GM18861 (cell line): ENCODE data around the gene TAMALIN.

Experiments
- ATAC-seq: cut with Tn5 transposase; IDR thresholded peaks from one replicate; pipeline ENCODE4 v1.9.1; 2021; ENCODE audit not compliant: unreplicated experiment

Gene TAMALIN

DNA sequence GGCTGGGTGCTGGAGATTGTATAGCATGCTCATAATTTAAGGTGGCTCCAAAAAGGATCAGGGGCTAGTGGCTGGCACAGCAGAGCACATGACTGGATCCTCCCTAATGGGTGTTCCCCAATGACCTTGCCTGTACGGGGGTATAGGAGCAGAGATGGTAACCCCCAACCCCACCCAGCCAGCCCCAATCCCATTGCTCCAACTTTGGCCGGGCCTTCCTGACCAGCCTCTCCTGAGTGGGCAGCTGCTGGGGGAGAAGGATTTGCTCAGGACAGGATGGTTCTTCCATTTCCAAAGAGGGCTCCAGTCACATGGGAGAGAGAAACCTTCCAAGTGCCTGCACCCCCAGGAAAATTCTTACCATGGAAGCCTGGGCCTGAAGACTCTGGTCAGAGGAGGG, 29.2 kb downstream of the TAMALIN start:
- no peak for ATAC-seq

DNA sequence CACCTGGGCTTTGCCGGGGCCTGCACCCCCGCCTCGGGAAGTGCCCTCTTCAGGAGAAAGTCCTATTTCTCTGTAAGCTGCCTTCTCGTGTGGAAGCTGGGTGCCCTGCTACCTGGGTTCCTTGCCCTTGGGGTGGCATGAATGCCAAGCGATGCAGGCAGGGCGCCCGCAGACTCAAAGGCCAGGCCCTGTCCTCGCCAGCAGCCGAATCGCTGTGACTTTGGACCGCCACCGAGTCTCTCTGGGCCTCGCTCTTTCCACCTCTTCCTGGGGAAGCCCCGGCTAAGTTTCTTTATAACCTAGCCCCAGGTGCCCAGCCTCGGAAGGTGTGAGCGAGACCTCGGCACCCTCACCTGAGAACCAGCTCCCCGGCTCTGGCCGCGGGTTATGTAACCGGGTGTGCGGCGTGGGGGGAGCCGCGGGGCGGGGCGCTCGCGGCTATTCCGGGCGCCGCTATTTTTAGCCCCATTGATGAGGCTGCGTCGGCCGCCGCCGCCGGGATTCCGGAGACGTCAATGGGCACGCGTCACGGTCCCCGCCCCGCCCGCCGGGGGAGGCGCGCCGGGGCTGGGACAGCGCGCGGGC, 29.9 kb downstream of the TAMALIN start:
- peak; percentile 32 for ATAC-seq

DNA sequence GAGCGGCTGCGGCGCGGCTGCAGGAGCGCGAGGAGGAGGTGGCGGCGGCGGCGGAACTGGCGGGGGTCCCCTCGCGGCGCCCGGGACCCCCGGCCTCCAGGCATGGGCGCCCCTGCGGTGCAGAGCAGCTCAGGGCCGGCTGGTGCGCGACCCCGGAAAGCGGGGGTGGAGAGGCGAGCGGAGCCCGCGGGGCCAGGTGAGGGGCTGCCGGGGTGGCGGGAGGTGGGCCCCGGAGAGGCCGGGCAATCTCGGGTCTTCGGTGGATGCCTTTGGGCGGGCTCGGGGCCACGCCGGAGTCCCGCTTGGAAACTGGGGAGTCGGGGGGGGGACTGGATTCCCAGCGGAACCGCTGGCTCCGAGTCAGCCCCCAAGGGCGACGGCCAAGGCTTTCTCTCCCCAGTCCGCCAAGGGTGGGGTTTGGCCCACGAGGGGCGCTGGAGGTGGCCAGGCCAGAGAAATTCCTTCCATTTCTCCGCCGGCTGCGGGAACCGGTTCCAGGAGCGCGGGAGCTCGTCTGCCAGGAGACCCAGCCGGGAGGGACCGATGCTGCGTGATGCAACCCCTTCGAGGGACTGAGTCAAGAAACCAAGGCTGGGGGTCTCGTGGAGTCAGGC, 30.6 kb downstream of the TAMALIN start:
- no peak for ATAC-seq

DNA sequence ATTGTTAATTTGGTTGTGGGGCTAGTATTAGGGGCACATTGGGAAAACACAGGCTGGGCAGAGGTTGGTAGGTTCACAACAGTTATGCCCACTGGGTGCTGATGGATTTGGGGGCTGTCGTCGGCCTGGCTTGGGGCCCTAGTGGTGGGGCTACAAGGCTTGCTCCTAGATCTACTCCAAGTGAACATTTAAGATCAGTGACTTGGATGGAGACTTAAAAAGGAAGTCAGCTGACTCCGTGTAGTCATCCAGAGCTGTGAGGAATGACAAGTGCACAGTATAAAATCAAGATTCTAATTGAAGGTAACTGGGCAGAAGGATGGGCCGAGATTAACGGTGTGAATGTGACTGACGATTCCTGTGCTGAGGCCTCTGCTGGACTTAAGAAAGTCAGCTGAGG, 31.7 kb downstream of the TAMALIN start:
- no peak for ATAC-seq

DNA sequence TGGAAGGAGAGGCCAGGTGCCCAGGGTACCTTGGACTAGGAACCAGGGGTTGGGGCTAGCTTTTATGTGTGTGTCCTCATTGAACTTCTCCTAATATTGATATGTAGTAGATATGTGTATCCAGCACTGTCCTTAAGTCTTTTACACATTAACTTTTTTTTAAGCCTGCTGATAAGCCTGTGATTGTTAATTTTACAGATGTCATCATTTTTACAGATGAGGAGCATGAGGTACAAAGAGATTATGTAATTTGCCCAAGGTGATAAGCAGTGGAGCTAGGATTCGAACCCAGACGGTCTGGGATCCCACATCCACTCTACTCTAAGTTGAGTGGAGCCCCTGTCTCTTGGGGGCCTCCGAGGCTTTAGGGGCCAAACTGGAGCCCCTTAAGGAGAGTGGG, 34.3 kb downstream of the TAMALIN start:
- ATAC-seq = no peak

GRCh38 chr12:52041695-52042123, 35.0 kb downstream of the TAMALIN start:
- ATAC-seq = no peak

GRCh38 chr12:52042706-52043385, 36.1 kb downstream of the TAMALIN start:
- ATAC-seq = no peak

DNA sequence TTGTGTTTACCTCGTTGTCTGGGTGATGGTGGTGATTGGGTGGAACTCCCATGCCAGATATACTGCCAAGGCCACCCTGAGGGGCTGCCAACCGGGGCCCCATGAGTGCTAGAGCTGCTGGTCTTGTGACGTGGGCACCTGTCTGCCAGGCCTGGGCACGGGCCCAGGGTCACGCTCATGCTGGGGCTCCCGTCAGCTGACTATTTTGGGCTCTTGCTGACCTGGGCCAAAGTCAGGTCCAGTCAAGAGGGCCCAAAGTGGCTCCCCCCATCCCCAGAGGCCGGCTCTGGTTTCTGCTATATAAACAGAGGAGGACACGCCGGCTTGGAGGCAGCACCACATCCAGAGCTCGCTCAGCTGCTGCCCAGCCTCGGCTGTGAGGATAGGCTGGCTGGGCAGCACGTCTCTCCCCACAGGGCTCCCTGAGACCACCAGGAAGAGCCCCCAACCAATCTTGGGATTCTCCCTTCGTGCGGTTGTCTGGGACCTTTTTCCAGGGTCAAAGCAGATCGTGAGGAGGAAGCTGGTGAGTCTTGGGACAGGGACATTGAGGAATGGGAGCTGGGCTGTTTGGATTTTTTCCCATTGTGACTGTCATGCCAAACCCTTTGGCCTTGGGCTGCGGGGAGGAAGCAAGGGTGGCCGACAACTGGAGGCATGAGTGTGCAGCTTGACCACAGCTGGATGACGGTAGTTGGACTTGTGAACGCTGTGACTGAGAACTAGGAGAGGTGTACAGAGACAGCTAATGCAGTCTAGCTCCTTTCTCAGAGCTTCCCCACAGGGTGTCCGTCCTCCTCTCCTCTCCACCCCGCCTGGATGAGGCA, 36.9 kb downstream of the TAMALIN start:
- no peak for ATAC-seq

GRCh38 chr12:52044292-52044983, 37.7 kb downstream of the TAMALIN start:
- no peak for ATAC-seq

DNA sequence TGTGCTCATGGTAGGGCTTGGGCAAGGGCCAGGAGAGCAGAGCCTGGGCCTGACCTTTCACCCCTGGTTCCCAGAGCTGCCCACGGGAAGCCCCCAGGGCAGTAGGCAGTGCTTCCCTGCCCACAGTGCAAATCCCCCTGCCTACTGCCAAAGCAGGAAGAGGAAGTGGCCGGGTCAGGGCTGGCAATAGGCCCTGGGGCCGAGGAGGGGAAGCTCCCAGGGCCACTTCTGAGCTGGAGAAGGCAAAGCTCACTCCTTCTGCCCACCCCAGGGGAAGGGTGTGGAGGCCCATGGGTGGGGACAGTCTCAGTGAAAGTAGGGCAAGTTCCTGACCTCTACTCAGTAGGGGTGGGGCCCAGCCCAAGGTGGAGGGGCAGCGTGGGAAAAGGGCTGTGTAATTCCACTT, 39.1 kb downstream of the TAMALIN start:
- ATAC-seq = no peak

DNA sequence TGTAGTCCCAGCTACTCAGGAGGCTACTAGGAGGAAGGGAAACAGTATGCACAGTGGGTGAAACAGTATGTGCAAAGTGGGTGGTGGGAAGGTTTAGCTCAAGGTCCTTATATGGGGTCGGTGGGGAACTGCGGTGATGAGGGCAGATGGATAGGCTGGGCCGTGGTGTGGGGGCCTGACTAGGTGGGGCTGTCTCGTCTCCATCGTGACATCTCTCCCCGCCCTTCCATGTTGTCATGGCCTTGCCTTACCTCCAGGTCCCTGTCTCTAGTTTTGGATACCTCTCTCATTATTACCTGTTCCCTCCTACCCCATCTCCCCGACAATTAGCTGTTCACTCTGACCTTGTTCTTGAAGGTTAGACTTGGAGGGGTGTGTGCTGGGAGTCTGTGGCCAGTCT, 40.1 kb downstream of the TAMALIN start:
- no peak for ATAC-seq

DNA sequence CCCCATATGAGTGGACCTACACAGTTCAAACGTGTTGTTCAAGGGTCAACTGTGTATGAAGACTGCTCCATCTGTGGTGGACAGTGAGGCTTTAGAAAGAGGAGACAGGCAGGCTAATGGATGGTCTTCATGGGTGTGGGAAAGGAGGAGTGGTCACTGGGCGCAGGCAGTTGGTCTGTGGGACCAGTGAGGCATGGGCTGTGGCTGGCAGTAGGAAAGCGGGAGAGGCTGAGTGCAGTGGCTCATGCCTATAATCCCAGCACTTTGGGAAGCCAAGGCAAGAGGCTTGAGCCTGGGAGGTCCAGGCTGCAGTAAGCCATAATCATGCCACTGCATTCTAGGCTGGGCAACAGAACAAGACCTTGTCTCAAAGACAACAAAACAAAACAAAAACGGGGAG, 42.5 kb downstream of the TAMALIN start:
- no peak for ATAC-seq

DNA sequence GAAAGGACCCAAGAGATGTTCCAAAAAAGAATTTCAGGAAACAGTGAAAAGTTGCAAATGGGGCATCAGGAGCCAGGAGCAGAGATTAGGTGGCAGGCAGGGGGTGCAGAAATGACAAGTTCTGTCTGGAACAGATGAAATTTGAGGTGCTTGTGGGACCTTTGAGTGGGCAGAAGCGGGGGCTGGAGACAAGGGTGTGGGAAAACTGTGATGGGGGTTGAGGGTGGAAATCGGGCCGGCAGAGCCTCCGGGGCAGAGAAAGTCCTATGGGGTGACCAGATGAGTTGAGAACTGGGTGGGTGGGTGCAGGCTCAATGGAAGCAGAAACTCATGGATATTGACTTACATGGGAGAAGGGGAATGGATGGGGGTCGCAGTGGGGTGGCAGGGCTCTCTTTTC, 42.9 kb downstream of the TAMALIN start:
- ATAC-seq = no peak

DNA sequence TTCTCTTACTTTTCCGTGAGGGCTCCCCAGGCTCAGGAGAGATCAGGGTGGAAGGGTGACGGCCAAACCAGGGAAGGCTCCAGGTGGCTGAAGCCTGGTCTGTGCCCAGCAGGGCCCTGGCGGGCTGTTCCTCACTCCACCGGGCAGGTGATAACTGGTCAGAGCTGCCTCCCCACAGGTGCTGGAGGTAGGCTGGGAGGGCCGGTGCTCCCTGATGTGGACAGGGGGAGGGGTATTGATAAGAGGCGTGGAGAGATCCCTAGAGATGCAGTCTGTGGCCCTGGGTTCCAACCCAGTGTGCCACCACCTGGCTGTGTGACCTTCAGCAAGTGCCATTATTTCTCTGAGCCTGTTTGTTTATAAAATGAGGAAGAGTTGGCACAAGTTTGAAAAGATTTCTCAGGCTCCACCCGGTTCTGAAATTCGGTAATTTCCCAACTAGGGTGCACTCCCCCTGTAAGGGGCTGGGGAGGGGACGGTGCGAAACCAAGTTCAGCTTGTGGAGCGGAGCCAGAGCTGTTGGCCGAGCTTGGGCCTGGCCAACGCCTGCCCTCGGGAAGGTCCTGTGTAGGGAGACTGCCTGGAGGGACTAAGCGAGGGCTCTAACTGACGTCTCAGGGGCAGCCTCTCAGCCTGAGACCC, 43.5 kb downstream of the TAMALIN start:
- ATAC-seq = peak; percentile 4

GRCh38 chr12:52050758-52051541, 44.2 kb downstream of the TAMALIN start, which contains the start of gene NR4A1:
NR4A1 (plus strand) TSS chr12:52051442; CDS start chr12:52054329, 2,887 bp downstream.
- peak; percentile 60 for ATAC-seq

DNA sequence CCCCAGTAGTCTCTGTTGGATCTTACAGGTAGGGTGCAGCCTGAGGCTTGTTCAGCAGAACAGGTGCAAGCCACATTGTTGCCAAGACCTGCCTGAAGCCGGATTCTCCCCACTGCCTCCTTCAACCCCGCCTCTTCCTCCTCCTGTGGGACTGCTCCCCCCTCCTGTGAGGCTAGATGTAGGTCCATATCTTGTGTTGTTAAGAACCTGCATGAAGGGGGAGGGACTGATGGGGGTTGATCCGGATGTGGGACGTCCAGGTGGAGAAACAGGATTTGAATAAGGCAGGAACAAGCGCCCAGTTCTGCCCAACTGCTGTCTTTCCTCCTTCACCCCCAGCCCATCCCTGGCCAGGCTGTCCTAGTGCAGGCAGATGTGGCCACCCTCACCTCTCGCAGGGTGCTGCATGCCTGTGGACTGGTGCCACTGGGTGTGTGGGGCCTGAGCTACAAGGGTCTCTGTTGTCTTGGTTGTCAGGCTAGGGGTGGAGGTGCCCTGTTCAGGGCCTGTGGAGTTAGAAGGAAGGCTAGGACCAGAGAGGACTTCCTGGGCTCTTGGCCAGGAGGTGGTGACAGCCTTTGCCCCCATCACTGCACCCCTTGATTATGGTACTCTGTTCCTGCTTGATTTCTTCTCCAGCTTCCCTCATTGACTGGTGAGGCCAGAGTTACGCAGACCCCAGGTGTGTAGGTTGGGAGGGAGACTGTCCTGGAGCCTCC, 45.9 kb downstream of the TAMALIN start:
- ATAC-seq = no peak

DNA sequence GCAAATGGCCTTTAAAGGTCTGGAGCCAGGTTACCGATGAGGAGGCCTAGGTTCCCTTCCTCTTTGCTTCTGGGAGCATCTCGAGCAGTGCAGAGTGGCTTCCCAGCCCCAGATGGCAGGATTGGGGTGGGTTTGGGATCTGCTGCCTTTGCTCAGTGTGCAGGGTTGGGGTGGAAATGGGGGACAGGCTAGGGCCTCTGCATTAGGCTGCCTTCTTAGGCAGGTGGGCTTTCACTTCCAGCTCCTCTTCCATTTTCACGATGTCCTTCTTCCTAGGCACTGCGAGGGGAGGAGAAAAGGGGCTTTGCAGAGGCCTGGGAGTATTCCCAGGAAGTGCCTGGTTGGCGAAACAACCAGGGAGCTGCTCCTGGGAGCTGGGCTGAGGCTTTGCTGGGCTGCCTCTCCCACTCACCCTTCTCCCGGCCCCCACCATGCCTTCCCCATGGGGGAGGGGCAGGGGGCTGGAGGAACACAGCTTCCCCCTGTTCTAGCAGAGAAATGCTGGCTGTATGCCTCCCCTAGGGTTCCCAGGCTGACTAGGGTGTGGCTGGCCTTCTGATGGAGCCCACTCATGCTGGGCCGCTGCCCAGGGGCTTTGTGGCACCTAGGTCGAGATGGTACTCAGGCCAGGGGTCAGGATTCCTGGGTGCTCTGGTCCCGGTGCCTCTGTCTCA, 46.9 kb downstream of the TAMALIN start:
- no peak for ATAC-seq

GRCh38 chr12:52054231-52054832, 47.6 kb downstream of the TAMALIN start:
- ATAC-seq = no peak
